ENCODE measurements around the gene CDH23. TPM values are rescaled to one million over a fixed set of nuclear protein-coding genes. Genes with fewer than 3 reads are reported as not detected.

CDH23 gene
- total and polyA plus RNA-seq, 2 of the 8 experiments (the other 6 are each of a cell fraction or from before 2014, with no cell fraction given) = 1.9 to 4.9 TPM

DNA sequence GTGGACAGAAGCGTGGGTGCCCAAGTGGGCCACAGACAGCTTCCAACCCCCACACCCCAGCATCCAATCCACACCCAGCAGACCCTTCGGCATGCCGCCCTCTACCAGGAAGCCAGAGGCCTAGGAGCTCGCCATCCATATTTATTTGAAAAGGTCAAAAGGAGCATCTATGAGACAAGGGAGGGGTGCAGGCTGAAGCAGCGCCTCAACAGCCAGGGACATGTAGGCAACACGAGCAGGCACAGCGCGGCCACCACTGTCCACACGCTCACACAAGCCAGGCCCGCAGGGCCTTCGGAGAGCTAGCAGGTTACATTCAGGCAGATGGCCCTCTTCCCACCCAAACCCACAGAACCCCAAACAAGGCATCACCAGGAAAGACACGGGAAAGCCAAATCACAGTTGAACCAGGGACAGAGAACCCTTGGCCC lies 419.7 kb downstream of the CDH23 start:
- no peak overlapping the region for H3K9ac ChIP-seq (replicated peaks in 1 of 4; ENCODE audit: extremely low read depth in 1 of 4, low read depth in 3 of 4, low read length in 3 of 4)
- H4K20me1 ChIP-seq (replicated peaks in 1 of 2; ENCODE audit: control insufficient read depth in 1 of 2, insufficient read depth in 2 of 2, low read length in 2 of 2) = peaks cover 4 to 8% of the 10 kb centered on the region in 2 experiments
- no peak overlapping the region for H2BK20ac ChIP-seq (ENCODE audit: low read length)
- no peak overlapping the region for H3K27ac ChIP-seq (ENCODE audit: low read depth, low read length)
- H3K14ac ChIP-seq (ENCODE audit: insufficient read length) = no peak overlapping the region
- no peaks in the 10 kb centered on the region for H3K79me1 ChIP-seq (ENCODE audit: low read depth, low read length)
- no peaks in the 10 kb centered on the region for H3K23me2 ChIP-seq (ENCODE audit: low read depth, low read length)
- H2AFZ ChIP-seq (ENCODE audit: low read length) = no peak overlapping the region
- DNase-seq (ENCODE audit: low read depth in 1 of 2, low spot score in 2 of 2) (no peak), FAIRE-seq (no peak)
- H2BK12ac ChIP-seq (ENCODE audit: low read depth, low read length) = no peak overlapping the region
- H3K4me2 ChIP-seq (ENCODE audit: insufficient read depth in 1 of 2, low read depth in 2 of 2, low read length in 2 of 2) = no peak overlapping the region
- H3K79me2 ChIP-seq (ENCODE audit: control insufficient read depth in 1 of 2, insufficient read depth in 2 of 2, low read length in 2 of 2) = no peaks in the 10 kb centered on the region
- CTCF ChIA-PET (ENCODE audit: partially characterized antibody) = interaction anchor here (0.5 to 4.0 kb wide), 9 partner anchors 10 to 86 kb away, joined by 3 to 23 read pairs (median 4); no protein-coding TSS in a partner anchor
- H3K4ac ChIP-seq (replicated peaks; ENCODE audit: insufficient read length, low read depth, low read length) = no peak overlapping the region
- peaks cover 28 to 63% (median 55%) of the 10 kb centered on the region in 4 experiments for H3K36me3 ChIP-seq (ENCODE audit: control insufficient read depth in 2 of 4, insufficient read depth in 4 of 4, low read length in 3 of 4)
- H3K4me3 ChIP-seq (ENCODE audit: extremely low read depth in 1 of 4, insufficient read depth in 2 of 4, low read depth in 3 of 4, low read length in 4 of 4) = no peak overlapping the region
- H3K9me3 ChIP-seq (ENCODE audit: insufficient read depth in 2 of 2, low read depth in 1 of 2, low read length in 1 of 2) = no peaks in the 10 kb centered on the region
- H3K18ac ChIP-seq (ENCODE audit: extremely low read depth, low read length) = no peak overlapping the region
- WGBS, 2 experiments (ENCODE audit: extremely low coverage in 1 of 2, insufficient coverage in 1 of 2, insufficient read length in 1 of 2, insufficient replicate concordance in 2 of 2, low coverage in 1 of 2, low lambda C conversion rate in 2 of 2, missing lambda C conversion rate in 1 of 2) = 97% methylated on average over 12 of the region's 12 CpGs; no CpG with 5 or more reads in 1 of the 2 experiments
- no peak overlapping the region for H2BK5ac ChIP-seq (ENCODE audit: low read depth, low read length)
- no peak overlapping the region for H3K23ac ChIP-seq (ENCODE audit: insufficient read length)
- H2BK120ac ChIP-seq (replicated peaks; ENCODE audit: low read depth, low read length) = no peak overlapping the region
- H2BK15ac ChIP-seq (ENCODE audit: low read length) = no peak overlapping the region
- no peaks in the 10 kb centered on the region for H3K27me3 ChIP-seq (replicated peaks in 1 of 4; ENCODE audit: control insufficient read depth in 3 of 4, extremely low read depth in 1 of 4, insufficient read depth in 3 of 4, low read length in 3 of 4)
- H2AK5ac ChIP-seq (ENCODE audit: low read depth, low read length) = no peak overlapping the region
- H4K8ac ChIP-seq (ENCODE audit: extremely low read depth, insufficient read depth, low read length) = no peak overlapping the region
- peaks cover 0 to 3% (median 0%) of the 10 kb centered on the region in 4 experiments; a peak in 1 of 7 replicates for H3K4me1 ChIP-seq (replicated peaks in 1 of 4; ENCODE audit: control insufficient read depth in 3 of 4, insufficient read depth in 4 of 4, low read length in 3 of 4)
- H3K56ac ChIP-seq (replicated peaks; ENCODE audit: insufficient read length, low read depth, low read length) = no peak overlapping the region
- no peak overlapping the region for H4K5ac ChIP-seq (ENCODE audit: insufficient read length, low read depth, low read length)
- H4K91ac ChIP-seq (replicated peaks; ENCODE audit: insufficient read length, low read length) = no peak overlapping the region
- POLR2A ChIA-PET (ENCODE audit: partially characterized antibody) = interaction anchor here (2.9 kb wide), 1 partner anchor 11 kb away, joined by 10 read pairs; no protein-coding TSS in a partner anchor
- TF ChIP-seq NRF1 (IDR thresholded peaks at IDR 0.05; ENCODE audit: low read depth, low read length) (no peak), NANOG (IDR thresholded peaks at IDR 0.05; ENCODE audit: insufficient read depth, low read depth, low read length, poor library complexity, severe bottlenecking) (no peak), RXRA (IDR thresholded peaks at IDR 0.05; ENCODE audit: insufficient read depth, low read depth, low read length) (no peak), KDM1A (IDR thresholded peaks at IDR 0.05; ENCODE audit: borderline replicate concordance, low read length) (no peak), KDM4A (IDR thresholded peaks at IDR 0.05; ENCODE audit: low read depth, low read length, severe bottlenecking) (no peak), MAFK (IDR thresholded peaks at IDR 0.05; ENCODE audit: low read depth, low read length) (no peak), SUZ12 (IDR thresholded peaks at IDR 0.05; ENCODE audit: low read length) (no peak), SP2 (IDR thresholded peaks at IDR 0.05; ENCODE audit: low read length) (no peak), CBX5 (IDR thresholded peaks at IDR 0.05; ENCODE audit: low read depth, low read length) (no peak), SRF (IDR thresholded peaks at IDR 0.05; ENCODE audit: low read depth, low read length) (no peak), RNF2 (IDR thresholded peaks at IDR 0.05; ENCODE audit: borderline replicate concordance, low read depth, low read length, missing control alignments, poor library complexity, severe bottlenecking) (no peak)
- TF ChIP-seq, protein P1, sequence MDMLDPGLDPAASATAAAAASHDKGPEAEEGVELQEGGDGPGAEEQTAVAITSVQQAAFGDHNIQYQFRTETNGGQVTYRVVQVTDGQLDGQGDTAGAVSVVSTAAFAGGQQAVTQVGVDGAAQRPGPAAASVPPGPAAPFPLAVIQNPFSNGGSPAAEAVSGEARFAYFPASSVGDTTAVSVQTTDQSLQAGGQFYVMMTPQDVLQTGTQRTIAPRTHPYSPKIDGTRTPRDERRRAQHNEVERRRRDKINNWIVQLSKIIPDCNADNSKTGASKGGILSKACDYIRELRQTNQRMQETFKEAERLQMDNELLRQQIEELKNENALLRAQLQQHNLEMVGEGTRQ (IDR thresholded peaks at IDR 0.05; ENCODE audit: low read length) = no peak
